DOHH2 (cell line): ENCODE measurements around the gene ADGRE1.

Experiments
- CTCF ChIP-seq: fragments of 200-600 bp; sonication (generic); IDR thresholded peaks from one replicate; pipeline ENCODE4 v1.5.1; 2014; ENCODE audit warnings: antibody characterized with exemption, mild to moderate bottlenecking, low read depth, low read length; ENCODE audit not compliant: poor library complexity, severe bottlenecking
- EZH2phosphoT487 ChIP-seq: fragments of 200-600 bp; sonication (generic); IDR thresholded peaks from 2 replicates; pipeline ENCODE4 v1.6.1; 2017; ENCODE audit warnings: borderline replicate concordance, mild to moderate bottlenecking, antibody characterized with exemption, low read length, moderate library complexity, mixed read lengths

GRCh38 chr19:6865849-6866248, 21.5 kb upstream of the ADGRE1 start:
- TF ChIP-seq CTCF (no peak), EZH2phosphoT487 (no peak)
